CD4-positive, alpha-beta T cell treated with Interleukin-15 for 1 hour (primary cell): ENCODE results near the gene ANGPTL2.

Experiments used
- DNase-seq: peaks from one replicate; pipeline ENCODE4 v3.0.0-alpha.2; 2020

The ANGPTL2 gene

GRCh38 chr9:127092041-127092608, 30.3 kb downstream of the ANGPTL2 start:
- no peak for DNase-seq

GRCh38 chr9:127091526-127091925, 30.9 kb downstream of the ANGPTL2 start:
- DNase-seq = no peak

- no peak for DNase-seq
Measured at GRCh38 chr9:127090341-127090985, 32.0 kb downstream of the ANGPTL2 start.

- DNase-seq = no peak
Measured at GRCh38 chr9:127089631-127090081, 32.8 kb downstream of the ANGPTL2 start.

GRCh38 chr9:127088724-127089615, 33.5 kb downstream of the ANGPTL2 start:
- DNase-seq = no peak

- DNase-seq = no peak
Measured at GRCh38 chr9:127087836-127088235, 34.6 kb downstream of the ANGPTL2 start.

- no peak for DNase-seq
Measured at GRCh38 chr9:127087411-127087810, 35.0 kb downstream of the ANGPTL2 start.

- no peak for DNase-seq
Measured at GRCh38 chr9:127086771-127087170, 35.7 kb downstream of the ANGPTL2 start.

GRCh38 chr9:127085186-127085585, 37.2 kb downstream of the ANGPTL2 start:
- no peak for DNase-seq

GRCh38 chr9:127084076-127085039, 38.1 kb downstream of the ANGPTL2 start:
- no peak for DNase-seq

GRCh38 chr9:127083138-127083980, 39.1 kb downstream of the ANGPTL2 start:
- DNase-seq = no peak

- DNase-seq = no peak
Measured at GRCh38 chr9:127081250-127082185, 40.9 kb downstream of the ANGPTL2 start.

- DNase-seq = no peak
Measured at GRCh38 chr9:127079446-127080140, 42.8 kb downstream of the ANGPTL2 start.

GRCh38 chr9:127078988-127079387, 43.4 kb downstream of the ANGPTL2 start:
- DNase-seq = no peak

- DNase-seq = no peak
Measured at GRCh38 chr9:127078336-127078735, 44.1 kb downstream of the ANGPTL2 start.

- no peak for DNase-seq
Measured at GRCh38 chr9:127077644-127077946, 44.8 kb downstream of the ANGPTL2 start.

GRCh38 chr9:127076860-127077643, 45.4 kb downstream of the ANGPTL2 start:
- no peak for DNase-seq

- no peak for DNase-seq
Measured at GRCh38 chr9:127075624-127076372, 46.6 kb downstream of the ANGPTL2 start.
